Mononuclear cell (primary cell): ENCODE data around the gene FOXR1. TPM values are rescaled to one million over a fixed set of nuclear protein-coding genes. Genes with fewer than 3 reads are reported as not detected.

Experiments used
- H3K27me3 ChIP-seq: 2 replicates; pipeline ENCODE4 v1.6.0; 2011; ENCODE audit warnings: low read length, control low read depth; ENCODE audit not compliant: insufficient read depth
- H3K4me1 ChIP-seq: 2 replicates; pipeline ENCODE4 v1.5.1; 2011; ENCODE audit warnings: mild to moderate bottlenecking, low read length, control low read depth; ENCODE audit not compliant: insufficient read depth
- H3K4me3 ChIP-seq: 2 replicates; pipeline ENCODE4 v1.5.1; 2011; ENCODE audit warnings: mild to moderate bottlenecking, low read length, moderate library complexity
- H3K9me3 ChIP-seq: 2 replicates; pipeline ENCODE4 v1.5.1; 2011; ENCODE audit warnings: low read depth, mild to moderate bottlenecking, control low read depth, low read length
- total RNA-seq: library from RNA; depleted of rRNA; stranded (reverse); fragments of >200 nt; gene quantifications from one replicate; pipeline ENCODE4 v1.2.3, GENCODE V29; 2012

Gene FOXR1
- total RNA-seq, 1 donor, result not detected

DNA sequence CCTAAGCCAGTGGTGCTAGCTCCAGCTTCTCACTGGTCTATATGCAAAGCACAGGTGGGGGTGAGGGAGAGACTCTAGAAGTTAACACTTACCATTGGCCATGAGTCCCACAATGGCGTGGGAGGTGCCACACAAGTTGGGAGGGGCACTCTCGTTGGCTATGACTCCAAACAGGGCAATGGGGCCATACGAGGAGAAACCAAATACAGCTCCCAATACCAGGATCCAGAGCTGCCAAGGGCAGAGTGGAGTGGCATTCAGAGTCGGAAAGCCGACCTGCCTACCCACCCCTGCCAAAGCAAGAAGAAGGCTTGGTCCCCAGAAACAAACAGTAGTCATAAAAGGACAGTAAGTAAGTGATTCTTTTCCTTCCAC is 53.5 kb downstream of the FOXR1 start:
- H3K9me3 ChIP-seq, result no peaks in the 10 kb centered on the region
- no peak overlapping the region for H3K4me3 ChIP-seq
- no peaks in the 10 kb centered on the region for H3K27me3 ChIP-seq
- peaks cover 17% of the 10 kb centered on the region for H3K4me1 ChIP-seq

DNA sequence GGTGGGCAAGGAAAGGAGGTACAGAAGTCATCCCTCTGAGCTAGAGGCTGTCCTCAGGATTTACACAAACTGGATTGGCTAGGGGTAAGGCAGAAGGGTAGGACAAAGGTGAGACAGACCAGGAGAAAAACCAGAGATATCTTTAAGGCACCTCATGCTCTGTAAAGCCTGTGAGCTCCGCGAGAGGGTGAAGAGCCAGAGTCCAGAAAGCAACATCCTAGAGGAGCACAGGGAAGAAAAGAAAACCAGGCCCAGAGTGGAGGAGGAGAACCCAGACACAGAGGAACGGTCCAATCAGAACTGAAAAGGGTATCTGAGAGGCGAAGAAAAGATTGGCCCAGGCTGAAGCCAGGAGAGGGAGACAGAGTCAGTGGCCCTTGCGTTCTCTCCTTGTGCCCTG is 54.0 kb downstream of the FOXR1 start:
- no peaks in the 10 kb centered on the region for H3K9me3 ChIP-seq
- H3K4me3 ChIP-seq, result no peak overlapping the region
- no peaks in the 10 kb centered on the region for H3K27me3 ChIP-seq
- peaks cover 16% of the 10 kb centered on the region for H3K4me1 ChIP-seq

DNA sequence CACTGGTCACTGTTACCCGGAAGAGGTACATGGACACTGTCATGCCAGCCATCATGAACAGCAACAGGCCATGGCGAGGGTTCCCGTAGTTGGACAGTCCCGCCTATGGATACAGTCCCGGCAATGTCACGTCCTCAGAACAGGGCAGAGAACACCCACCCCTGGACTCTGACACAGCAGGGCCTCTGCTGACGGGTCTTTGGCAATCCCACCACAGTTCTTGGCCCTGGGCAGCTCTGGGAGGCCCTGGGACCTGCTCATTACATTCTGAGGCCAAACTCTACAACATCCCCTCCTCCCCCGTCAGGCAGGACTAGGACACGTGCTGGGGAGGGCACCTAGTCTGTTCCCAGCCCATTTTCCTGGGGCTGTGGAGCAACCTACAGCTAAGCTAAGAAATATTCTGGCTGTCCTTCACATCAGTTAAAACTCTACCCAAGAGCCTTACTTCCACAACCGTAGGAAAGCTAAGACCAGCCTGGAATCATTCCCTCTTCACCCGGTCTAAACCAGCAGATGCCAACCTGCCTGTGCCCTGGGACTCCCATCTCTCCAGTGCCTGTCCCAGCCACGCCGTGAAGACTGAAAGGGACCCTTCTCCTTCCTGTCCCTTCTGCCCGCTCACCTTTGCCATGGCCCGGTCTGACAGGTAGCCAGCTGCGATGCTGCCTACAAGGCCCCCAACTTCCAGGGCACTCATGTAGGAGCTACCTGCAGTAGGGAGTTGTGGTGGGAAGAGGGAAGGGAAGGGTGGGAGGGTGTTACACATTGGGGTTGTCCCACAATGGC is 54.6 kb downstream of the FOXR1 start:
- Histone ChIP-seq H3K4me1 (peaks cover 19% of the 10 kb centered on the region), H3K9me3 (no peaks in the 10 kb centered on the region), H3K4me3 (no peak overlapping the region), H3K27me3 (no peaks in the 10 kb centered on the region)

DNA sequence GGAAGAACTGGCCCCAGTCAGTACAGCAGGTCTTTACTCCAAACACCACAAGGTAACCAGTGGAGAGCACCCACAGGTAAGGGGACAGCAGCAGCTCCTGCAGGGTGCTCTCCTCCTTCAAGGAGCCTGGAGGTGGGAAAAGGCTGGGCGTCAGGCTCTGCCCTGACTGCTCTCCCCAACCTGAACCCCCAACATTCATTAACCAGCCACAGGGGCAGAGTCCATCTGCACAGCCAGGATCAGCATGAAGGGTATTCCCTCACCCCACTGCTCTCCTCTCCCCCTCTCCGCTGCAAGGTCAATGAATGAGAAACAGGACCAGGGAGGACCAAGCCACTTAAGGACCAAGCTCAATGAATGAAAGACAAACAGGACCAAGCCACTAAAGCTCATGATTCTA is 55.4 kb downstream of the FOXR1 start:
- Histone ChIP-seq H3K27me3 (no peaks in the 10 kb centered on the region), H3K9me3 (no peaks in the 10 kb centered on the region), H3K4me3 (no peak overlapping the region), H3K4me1 (peaks cover 19% of the 10 kb centered on the region)

DNA sequence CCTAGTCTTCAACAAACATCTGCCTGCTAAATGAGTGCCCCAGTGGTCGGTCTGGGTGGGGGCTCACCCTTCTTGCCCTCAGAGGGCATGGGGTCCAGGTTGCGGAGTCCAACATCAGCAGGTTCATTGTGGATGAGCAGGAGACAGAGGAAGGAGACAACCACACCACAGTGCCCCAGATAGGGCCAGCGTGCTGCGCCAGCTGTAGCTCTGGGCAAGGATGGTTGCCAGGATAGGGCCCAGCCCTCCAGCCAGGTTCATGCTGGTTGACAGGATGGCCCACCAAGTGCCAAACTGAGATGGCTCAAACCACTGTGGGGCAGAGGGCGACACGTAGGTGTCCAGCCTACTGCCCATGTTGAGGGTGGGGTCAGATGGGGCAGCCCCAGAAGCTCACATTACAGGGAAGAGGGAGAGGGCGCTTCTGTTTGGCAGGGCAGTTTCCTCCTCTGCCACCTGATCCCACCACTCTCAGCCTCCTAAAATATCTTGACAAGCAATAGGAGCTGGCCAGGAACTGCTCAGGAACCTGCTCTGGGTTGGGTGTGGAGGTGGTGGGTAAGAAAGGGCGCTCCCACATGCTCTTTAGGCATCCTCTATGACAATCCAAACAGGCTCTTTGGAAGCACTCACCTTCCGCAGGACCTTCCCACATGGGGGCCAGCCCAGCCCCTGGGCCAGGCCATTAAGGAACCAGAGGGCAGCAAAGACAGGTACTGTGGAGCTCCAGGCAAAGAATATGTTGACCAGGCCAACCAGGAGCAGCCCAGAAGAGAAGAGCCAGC is 56.2 kb downstream of the FOXR1 start:
- no peaks in the 10 kb centered on the region for H3K9me3 ChIP-seq
- H3K27me3 ChIP-seq, result no peaks in the 10 kb centered on the region
- H3K4me1 ChIP-seq, result peaks cover 19% of the 10 kb centered on the region
- H3K4me3 ChIP-seq, result no peak overlapping the region

DNA sequence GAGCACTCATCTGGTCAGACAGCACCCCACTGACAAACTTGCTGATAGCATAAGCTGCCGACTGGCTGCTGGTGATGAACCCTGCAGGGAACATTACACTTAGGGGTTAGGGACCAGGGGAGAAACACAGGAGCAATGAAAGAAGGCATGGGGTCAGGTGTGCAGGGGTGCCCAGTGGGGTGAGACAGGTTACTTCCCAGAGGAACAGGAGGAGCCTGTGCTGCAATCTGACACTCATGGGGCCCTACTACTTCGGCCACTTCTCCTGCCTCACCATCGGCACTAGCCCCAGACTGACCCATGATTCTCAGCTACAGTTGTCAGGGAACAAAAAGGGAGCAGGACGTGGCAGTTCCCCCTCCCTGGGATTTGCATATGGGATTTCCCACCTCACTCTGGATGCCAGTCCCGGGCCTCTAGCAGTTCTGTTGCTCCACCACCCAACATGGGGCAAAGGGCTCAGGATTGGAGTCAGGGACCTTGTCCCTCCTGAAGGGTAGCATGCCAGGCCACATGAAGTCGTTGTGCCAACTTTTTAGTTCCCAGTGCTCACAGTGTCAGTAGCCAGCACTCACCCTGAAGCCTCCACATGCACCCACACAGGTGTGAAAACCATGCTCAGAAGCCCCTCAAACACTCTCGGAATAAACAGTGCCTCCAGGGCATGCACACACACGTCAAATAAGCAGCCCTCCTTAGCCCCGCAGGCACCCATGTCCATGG is 56.9 kb downstream of the FOXR1 start:
- Histone ChIP-seq H3K27me3 (no peaks in the 10 kb centered on the region), H3K9me3 (no peaks in the 10 kb centered on the region), H3K4me1 (peaks cover 19% of the 10 kb centered on the region), H3K4me3 (no peak overlapping the region)

DNA sequence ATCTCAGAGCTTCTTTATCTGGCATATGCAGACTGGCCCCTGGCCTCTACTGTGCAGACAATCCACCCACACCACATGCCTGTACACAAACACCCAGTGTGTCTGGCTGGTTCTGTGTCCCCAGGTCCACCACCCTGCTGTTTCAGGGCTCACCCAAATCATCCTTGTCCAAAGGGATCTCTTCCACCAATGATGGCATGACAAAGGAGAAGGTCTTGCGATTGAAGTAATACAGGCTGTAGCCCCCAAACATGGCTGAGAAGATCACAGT is 57.4 kb downstream of the FOXR1 start:
- Histone ChIP-seq H3K27me3 (no peaks in the 10 kb centered on the region), H3K9me3 (no peaks in the 10 kb centered on the region), H3K4me3 (no peak overlapping the region), H3K4me1 (peaks cover 19% of the 10 kb centered on the region)

DNA sequence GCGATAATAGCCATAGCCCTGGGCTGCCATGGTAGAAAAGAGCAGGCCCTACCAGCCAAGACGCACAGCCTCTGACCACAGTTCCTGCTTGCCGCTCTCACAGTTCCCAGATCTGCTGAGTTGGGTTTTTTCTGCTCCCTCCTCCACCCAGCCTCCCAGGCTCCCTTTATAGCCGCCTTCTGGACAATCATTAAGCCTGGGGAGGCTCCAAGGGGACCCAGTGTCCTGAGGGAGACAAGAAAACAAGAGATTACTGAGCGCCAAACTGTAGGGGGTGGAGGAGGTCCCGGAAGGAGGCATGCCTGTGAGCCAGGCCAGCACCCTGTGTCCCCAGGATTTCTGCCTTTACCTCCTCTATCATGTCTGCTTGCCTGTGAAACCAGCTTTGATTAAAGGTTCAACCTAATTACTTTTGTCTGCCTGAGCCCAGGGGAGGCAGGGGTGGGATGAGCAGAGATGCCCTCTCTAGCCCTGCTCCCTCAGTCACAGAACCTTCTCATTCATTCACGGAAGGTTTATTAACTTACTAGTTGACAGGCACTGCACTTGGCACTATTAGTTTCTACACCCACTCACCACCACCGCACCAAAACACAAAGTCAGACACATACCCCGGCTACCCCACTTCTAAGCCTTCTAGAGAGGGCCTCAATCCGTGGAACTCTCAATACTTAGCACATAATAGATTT is 57.9 kb downstream of the FOXR1 start:
- H3K4me1 ChIP-seq, result peaks cover 19% of the 10 kb centered on the region
- H3K4me3 ChIP-seq, result no peak overlapping the region
- no peaks in the 10 kb centered on the region for H3K27me3 ChIP-seq
- H3K9me3 ChIP-seq, result no peaks in the 10 kb centered on the region

DNA sequence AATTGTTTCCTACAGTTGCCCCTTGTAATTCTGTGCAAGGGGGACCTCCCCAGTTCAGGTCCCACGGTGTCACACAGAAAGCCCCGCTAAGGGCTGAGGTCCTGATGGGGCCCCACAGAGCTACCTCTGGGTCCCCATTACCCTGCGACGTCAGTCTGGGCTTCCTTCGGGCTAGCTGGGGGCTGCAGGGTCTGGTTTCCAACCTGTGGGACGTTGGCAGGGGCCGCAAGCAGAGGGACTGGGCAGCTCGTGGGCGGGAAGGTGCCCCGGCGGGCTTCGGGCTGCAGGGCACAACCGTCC is 58.4 kb downstream of the FOXR1 start:
- Histone ChIP-seq H3K9me3 (no peaks in the 10 kb centered on the region), H3K4me1 (peaks cover 19% of the 10 kb centered on the region), H3K4me3 (peak overlapping the region; percentile 76), H3K27me3 (no peaks in the 10 kb centered on the region)

DNA sequence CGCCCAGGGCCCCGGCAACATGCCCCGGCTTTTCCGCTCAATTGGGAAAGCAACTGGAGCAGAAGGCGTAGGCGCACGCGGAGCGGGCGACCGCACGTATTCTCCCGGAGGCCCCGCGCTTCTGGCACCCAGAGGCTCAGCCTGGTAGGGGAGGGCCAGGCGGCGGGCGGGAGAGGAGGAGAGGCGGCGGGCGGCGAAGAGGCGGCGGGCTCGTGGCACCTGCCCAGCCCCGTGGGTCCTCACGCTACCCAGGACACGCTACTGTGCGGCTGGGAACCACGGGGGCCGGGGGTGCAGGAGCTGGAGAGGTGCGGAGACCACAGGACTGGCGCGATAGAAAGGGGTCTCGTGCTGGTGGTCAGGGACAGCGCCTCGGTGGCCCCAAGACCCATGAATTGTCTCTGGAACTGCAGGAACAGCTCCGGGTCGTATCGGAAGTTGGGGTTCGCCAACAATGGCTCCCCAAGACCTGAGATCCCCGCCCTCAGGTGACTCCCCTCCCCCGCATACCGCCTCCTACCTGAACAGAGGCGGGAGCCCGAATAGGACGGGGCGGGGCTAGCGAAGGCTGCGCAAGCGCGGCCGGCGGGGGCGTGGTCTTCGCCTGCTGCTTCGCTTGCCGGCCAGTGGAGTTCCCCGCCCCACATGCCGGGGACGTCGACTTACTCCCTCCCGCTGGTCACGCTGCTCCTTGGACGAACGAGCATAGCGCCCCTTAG is 58.9 kb downstream of the FOXR1 start, which contains the start of gene SLC37A4:
Gene SLC37A4, minus strand, starts transcription at position 549 of the 719 bp plus-strand sequence.
- peak within 1 kb of the TSS; percentile 76 for H3K4me3 ChIP-seq
- peaks cover 19% of the 10 kb centered on the region for H3K4me1 ChIP-seq
- no peaks in the 10 kb centered on the region for H3K27me3 ChIP-seq
- H3K9me3 ChIP-seq, result no peaks in the 10 kb centered on the region

Other genes starting within 250 kb of the FOXR1 start
- gene DDX6, start 180.6 kb upstream of the FOXR1 start, total RNA-seq, result 462 TPM
- 11.1 TPM for gene CXCR5, start 87.9 kb upstream of the FOXR1 start, total RNA-seq
- gene BCL9L, start 45.8 kb upstream of the FOXR1 start, total RNA-seq, result 41.9 TPM
- not detected for gene UPK2, start 15.5 kb upstream of the FOXR1 start, total RNA-seq
- 75.5 TPM for gene CENATAC, start 26.4 kb downstream of the FOXR1 start, total RNA-seq
- gene RPS25, start 46.6 kb downstream of the FOXR1 start, total RNA-seq, result 4,016 TPM
- gene TRAPPC4, start 47.0 kb downstream of the FOXR1 start, total RNA-seq, result 54.5 TPM
- gene SLC37A4, start 59.1 kb downstream of the FOXR1 start, total RNA-seq, result 2.4 TPM
- 38.9 TPM for gene HYOU1, start 85.4 kb downstream of the FOXR1 start, total RNA-seq
- gene VPS11, start 96.1 kb downstream of the FOXR1 start, total RNA-seq, result 34.7 TPM
- gene HMBS, start 113.1 kb downstream of the FOXR1 start, total RNA-seq, result 2.7 TPM
- gene DPAGT1, start 130.1 kb downstream of the FOXR1 start, total RNA-seq, result 6.7 TPM
- gene C2CD2L, start 135.6 kb downstream of the FOXR1 start, total RNA-seq, result 7.5 TPM
- gene HINFP, start 149.8 kb downstream of the FOXR1 start, total RNA-seq, result 9.1 TPM
- 0.10 TPM for gene ABCG4, start 177.3 kb downstream of the FOXR1 start, total RNA-seq
- 4.7 TPM for gene NLRX1, start 197.0 kb downstream of the FOXR1 start, total RNA-seq
- not detected for gene NHERF4, start 213.7 kb downstream of the FOXR1 start, total RNA-seq
- 16.0 TPM for gene CBL, start 234.6 kb downstream of the FOXR1 start, total RNA-seq